GM18498 (cell line): Measurements from ENCODE around the gene ADAM22.

ENCODE experiments used
- ATAC-seq: cut with Tn5 transposase; IDR thresholded peaks from one replicate; pipeline ENCODE4 v1.9.1; 2021; ENCODE audit warnings: mild to moderate bottlenecking, moderate library complexity; ENCODE audit not compliant: unreplicated experiment

Gene ADAM22

GRCh38 chr7:87960239-87960638 is 26.2 kb downstream of the ADAM22 start:
- no peak for ATAC-seq

- no peak for ATAC-seq
Measured at GRCh38 chr7:87961754-87962153, 27.7 kb downstream of the ADAM22 start.

- no peak for ATAC-seq
Measured at GRCh38 chr7:87966271-87966670, 32.2 kb downstream of the ADAM22 start.

- ATAC-seq: no peak
Measured at GRCh38 chr7:87968021-87968420, 34.0 kb downstream of the ADAM22 start.

GRCh38 chr7:87982116-87982515 is 48.1 kb downstream of the ADAM22 start:
- ATAC-seq: no peak

- ATAC-seq: no peak
Measured at GRCh38 chr7:87984088-87984487, 50.0 kb downstream of the ADAM22 start.

- ATAC-seq: no peak
Measured at GRCh38 chr7:87993269-87993668, 59.2 kb downstream of the ADAM22 start.

- ATAC-seq: no peak
Measured at GRCh38 chr7:87999261-87999660, 65.2 kb downstream of the ADAM22 start.

- ATAC-seq: no peak
Measured at GRCh38 chr7:88001744-88002530, 67.9 kb downstream of the ADAM22 start.

GRCh38 chr7:88002617-88003016 is 68.6 kb downstream of the ADAM22 start:
- ATAC-seq: no peak

GRCh38 chr7:88003581-88003980 is 69.5 kb downstream of the ADAM22 start:
- ATAC-seq: no peak

GRCh38 chr7:88005191-88005590 is 71.1 kb downstream of the ADAM22 start:
- ATAC-seq: no peak

GRCh38 chr7:88009651-88010050 is 75.6 kb downstream of the ADAM22 start:
- no peak for ATAC-seq

- ATAC-seq: no peak
Measured at GRCh38 chr7:88012086-88012485, 78.0 kb downstream of the ADAM22 start.

GRCh38 chr7:88013981-88014380 is 79.9 kb downstream of the ADAM22 start:
- ATAC-seq: no peak

GRCh38 chr7:88014581-88014980 is 80.5 kb downstream of the ADAM22 start:
- no peak for ATAC-seq

- no peak for ATAC-seq
Measured at GRCh38 chr7:88015309-88015708, 81.3 kb downstream of the ADAM22 start.

GRCh38 chr7:88018501-88018900 is 84.5 kb downstream of the ADAM22 start:
- no peak for ATAC-seq

GRCh38 chr7:88020953-88021665 is 87.1 kb downstream of the ADAM22 start:
- no peak for ATAC-seq

GRCh38 chr7:88027724-88028123 is 93.7 kb downstream of the ADAM22 start:
- no peak for ATAC-seq

- no peak for ATAC-seq
Measured at GRCh38 chr7:88034083-88034695, 100.1 kb downstream of the ADAM22 start.

- no peak for ATAC-seq
Measured at GRCh38 chr7:88037050-88037449, 103.0 kb downstream of the ADAM22 start.
